IPS-11a (cell line): ENCODE measurements around the gene MUC6.

Experiments
- H3K4me3 ChIP-seq: one replicate; pipeline ENCODE4 v1.5.1; 2013; ENCODE audit warnings: low read depth, low read length, control low read depth

The MUC6 gene

DNA sequence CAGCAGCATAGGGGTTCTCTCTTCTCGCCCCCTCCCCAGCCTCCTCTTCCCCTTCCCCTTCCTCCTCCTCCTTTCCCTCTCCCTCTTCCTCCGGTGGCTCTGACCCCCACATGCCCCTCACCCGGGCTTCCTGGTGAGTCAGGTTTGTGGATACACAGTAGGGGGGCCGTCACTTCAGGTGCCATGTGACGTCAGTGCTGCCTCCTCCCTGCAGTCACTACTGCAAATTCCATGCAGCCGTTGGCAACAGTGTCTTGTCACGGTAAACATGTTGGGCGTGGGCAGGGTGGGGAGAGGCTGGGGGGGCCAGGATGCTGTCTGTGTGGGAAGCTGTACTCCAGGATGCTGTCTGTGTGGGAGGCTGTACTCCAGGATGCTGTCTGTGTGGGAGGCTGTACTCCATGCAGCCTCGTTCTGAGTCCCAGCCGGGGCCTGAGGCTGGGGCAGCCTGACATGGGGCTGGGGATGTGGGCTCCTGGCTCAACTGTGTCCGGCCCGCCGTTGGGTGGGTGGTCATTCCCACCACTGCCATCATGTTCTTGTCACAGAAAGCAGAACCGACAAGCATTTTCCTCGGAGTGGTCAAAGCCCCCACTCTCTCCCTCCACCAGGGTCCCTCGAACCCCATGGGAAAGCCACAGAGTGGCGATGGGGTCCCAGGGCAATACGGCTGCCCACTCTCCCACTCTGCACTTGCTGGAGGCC lies 35.8 kb upstream of the MUC6 start:
- H3K4me3 ChIP-seq = no peak overlapping the region

DNA sequence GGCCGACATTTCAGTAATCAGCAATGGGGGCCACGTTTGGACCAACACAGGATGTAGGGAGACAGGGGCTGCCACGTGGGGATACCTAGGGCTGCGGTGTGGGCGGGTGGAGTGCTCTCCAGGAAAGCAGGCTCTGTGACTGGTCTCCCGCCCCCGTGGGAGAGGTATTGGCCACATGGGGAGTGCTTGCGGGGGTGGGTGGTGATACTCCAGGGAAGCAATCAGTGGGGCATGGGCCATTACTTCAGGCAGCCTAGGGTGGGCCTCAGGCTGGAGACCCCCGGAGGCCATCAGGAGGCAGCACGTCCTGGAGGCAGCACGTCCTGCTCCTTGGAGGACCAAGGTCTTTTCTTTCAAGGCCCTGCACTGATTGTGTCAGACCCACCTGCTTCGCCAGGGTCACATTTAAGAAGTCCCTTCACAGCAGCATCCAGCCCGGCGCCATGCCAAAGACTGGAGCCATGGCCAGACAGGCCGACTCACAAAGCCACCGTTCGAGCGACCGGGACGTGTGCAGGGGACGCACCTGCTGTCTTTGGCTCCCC lies 35.1 kb upstream of the MUC6 start:
- H3K4me3 ChIP-seq = no peak overlapping the region

DNA sequence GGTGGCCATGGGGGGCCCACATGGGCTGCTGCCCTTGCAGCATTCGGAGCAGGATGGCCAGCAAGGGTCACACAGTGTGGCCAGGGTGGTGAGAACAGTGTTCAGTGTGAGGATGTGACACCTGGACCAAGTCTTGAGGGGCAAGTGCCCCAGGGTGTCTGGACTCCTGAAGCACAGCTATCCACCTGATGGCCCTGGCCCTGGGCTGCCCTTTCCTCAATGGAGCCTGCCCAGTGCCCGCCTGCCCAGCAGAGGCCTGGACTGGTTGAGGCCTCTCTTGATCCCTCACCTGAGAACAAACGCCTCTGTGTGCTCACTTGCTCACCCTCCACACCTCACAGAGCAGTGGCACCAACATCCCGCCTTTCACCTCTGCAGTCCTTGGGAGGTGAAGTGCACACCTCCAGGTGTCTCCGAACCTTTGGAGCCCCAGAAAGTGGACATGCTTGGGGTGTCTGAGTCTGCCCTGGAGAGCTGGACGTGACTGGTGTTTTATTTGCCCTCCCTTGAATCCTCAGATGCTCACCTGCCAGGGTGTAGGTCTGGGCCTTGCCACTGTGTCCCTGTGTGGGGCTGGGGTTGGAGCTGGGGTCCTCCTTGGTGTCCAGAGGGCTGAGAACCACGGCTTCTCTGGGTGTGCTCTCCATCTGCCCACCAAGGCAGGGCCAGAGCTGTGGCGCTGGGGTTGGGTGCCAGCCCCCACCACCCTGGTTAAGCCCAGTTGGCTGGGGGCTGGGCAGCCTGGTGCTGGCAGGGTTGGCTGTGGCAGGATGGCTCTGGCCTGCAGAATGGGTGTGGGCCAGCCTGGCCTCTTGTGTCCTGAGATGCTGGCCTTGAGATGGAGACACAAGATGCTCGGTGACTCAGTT lies 34.3 kb upstream of the MUC6 start:
- no peak overlapping the region for H3K4me3 ChIP-seq

DNA sequence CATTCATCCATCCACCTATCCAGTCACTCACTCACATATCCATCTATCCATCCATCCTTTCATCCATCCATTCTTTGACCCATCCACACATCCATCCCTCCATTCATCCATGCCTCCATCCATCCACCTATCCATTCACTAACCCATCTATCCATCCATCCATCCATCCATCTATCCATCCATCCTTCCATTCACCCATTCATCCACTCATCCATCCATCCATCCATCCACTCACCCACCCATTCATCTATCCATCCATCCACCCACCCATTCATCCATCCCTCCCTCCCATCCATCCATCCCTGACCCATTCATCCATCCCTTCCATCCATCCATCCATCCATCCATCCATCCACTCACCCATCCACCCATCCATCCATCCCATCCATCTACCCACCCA lies 33.2 kb upstream of the MUC6 start:
- no peak overlapping the region for H3K4me3 ChIP-seq

DNA sequence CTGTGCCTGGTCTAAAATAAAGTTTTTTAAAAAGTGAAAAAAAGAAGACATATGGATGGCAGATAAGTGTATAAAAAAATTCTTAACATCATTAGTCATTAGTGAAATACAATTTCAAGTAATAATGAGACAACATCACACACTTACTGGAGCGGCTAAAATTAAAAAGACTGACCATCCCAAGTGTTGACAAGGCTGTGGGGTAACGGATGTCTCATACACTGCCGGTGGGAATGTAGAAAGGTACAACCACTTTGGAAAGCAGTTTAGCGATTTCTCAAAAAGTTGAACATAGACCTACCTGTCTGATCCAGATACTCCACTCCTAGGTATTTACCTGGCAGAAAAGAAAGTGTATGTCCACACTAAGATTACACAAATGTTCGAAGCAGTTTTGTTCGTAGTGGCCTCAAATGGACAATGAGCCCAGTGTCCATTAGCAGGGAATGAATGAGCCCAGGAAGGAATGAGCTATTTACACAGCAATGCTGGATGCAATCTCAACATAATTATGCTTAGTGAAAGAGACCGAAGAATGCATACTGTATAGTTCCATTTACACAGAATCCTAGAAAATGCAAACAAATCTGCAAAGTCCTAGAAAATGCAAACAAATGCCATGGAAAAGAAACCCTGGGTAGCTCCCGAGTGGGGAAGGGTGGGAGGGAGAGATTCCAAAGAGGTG lies 31.4 kb upstream of the MUC6 start:
- no peak overlapping the region for H3K4me3 ChIP-seq

DNA sequence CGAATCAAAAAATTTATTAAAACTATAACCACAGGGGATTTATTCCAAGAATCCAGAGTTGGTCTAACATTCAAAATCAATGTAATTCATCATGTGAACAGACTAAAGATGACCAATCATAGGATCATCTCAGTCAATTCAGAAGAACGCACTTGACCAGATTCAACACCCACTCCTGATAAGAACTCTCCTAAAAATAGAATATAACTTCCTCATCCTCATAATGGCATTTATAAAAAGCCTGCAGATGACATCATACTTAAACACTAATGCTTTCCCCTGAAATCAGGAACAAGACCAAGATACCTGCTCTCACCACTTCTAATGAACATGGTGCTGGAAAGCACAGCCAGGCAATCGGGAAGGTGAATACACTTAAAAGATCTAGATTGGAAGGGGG lies 27.6 kb upstream of the MUC6 start:
- no peak overlapping the region for H3K4me3 ChIP-seq

DNA sequence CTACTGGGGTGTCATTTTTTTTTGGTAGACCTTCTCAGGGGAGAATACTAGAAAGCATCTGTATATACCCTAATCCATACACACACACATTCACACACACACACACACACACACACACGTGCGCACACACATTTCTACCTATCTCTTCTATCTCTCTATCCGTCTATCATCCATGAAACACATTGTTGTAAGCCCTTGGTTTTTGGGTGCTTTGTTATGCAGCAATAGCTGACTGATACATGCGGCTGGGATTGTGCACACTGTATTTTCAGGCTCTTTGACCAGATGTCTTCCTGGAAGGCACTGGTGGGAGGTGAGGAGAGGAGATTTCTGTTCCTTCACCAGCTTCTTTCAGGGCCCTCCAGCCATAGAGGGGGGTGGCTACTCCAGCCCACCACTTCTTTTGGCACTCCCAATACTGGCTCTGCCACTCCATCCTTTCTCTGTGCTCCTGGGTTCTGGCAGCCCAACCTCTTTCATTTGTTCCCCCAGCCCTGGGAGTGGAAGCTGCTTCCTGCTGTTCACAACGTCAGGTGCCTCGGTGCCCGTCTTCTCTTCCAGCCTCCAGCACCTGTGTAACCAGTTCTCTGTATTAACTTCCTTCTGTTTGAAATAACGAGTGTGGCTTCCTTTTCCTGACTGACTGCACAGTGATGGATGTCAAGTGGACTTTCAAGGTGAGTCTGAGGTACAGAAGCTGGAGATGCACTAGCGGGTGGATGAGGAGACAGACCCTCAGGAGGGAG lies 25.7 kb upstream of the MUC6 start:
- no peak overlapping the region for H3K4me3 ChIP-seq

DNA sequence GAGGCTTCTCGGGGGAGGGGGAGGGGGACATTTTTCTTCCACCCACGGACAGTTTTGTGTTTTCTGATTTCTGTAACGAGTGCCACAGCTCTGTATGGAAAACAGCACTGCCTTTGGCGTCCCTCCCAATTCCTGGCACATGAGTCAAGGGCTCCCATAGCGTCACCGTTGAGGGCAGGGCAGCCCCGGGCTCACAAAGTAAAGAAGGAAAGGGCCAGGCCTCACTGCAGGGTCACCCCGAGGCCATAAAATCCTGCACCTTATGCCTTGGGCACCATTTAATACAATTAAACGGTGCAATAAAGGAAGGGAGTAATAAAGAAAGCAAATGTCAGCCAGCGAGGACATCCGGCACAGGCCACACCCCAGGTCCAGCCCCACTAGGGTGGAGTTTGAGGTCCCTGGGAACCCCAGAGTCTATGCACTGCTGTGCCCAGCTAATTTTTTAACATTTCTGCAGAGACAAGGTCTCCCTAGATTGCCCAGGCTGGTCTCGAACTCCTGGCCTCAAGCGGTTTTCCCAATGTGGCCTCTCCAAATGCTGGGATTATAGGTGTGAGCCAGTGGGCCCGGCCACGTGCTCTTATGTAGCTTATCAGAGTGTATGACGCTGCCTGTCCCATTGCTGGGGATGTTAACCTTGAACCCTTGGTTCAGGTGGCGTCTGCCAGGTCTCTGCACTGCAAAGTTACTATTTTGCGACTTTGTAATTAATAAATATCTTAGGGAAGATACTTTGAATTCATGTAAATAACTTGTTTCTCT lies 24.5 kb upstream of the MUC6 start:
- no peak overlapping the region for H3K4me3 ChIP-seq

DNA sequence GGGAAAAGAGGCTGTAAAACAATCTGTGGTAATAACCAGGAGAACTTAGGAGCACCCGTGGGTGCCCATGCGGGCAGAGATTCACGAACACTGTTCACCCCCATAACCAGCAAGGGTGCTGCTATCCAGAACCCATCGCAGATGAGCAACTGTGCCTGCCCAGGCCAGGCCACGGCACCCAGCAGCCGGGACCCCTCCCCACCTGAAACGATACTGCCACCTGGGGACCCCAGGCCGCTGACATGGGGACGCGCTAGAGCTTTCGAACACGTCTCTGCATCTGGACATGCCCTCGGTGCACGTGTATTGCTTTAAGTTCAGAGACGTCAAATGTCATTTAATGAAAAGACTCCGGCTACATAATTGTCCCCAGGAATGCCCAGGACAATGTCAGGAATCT lies 23.9 kb upstream of the MUC6 start:
- no peak overlapping the region for H3K4me3 ChIP-seq

DNA sequence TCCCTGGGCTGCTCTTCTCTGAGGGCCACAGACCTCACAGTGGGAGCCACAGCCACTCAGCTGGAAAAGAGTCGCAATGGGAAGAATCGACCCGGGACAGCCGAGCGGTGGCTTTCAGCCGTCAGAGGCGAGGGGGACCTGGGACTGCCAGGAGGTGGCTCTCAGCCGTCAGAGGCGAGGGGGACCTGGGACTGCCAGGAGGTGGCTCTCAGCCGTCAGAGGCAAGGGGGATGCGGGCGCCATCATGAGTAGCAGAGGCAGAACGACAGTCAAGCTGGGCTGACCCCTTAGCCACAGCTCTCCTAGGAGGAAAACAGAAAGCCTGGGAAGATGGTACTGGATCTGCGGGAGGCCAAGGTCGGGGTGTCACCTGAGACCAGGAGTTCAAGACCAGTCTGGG lies 23.2 kb upstream of the MUC6 start:
- H3K4me3 ChIP-seq = no peak overlapping the region

DNA sequence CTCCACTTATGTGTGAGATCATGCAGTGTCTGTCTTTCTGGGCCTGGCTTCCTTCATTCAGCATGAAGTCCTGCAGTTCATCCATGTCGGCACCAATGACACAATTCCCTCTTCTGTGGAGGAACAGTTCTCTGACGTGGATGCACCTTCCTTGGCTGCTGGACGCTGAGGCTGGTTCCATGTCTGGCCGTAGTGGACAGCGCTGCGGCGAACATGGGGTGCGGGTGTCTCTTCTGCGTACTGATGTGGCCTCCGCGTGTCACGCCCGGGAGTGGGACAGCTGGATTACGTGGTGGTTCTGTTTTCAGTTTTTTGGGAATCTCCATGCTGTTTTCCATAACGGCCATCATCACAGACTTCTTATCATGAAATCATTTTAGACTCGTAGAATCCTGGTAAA lies 21.3 kb upstream of the MUC6 start:
- H3K4me3 ChIP-seq = no peak overlapping the region

DNA sequence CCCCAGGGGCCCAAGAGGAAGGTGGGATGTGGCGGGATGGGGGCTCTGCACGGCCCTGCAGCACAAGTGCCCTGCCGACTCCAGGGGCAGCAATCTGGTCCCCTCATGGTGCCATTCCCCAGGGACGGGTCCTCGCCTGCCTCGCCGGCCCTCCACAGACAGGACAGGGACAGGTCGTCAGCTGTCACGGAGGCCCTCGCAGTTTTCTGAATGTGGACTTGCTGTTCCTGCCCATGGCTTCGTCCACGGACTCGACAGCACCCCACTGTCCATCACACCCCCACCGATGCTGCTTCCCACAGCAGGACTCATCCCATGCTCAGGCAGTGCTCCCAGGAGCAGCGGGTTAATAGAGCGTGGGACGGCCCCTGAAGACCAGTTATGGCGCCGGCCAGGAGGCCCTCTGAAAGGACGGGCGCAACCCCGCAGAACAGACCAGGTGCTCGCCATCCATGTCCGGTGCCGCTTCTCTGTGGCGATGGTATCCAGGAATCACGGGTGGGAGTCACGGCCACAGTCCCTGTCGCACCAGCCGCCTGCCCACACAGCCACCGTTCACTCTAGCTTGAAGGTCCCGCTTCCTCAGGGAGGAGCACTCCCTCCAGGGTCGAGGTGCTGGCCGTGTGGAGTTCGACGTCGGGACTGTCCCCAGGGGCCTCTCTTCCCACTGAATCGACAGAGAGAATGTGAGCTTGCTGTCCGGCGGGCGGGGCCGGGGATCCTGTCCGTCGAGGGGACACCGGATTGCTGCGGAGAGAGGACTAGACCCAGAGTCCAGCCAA lies 19.7 kb upstream of the MUC6 start:
- no peak overlapping the region for H3K4me3 ChIP-seq

DNA sequence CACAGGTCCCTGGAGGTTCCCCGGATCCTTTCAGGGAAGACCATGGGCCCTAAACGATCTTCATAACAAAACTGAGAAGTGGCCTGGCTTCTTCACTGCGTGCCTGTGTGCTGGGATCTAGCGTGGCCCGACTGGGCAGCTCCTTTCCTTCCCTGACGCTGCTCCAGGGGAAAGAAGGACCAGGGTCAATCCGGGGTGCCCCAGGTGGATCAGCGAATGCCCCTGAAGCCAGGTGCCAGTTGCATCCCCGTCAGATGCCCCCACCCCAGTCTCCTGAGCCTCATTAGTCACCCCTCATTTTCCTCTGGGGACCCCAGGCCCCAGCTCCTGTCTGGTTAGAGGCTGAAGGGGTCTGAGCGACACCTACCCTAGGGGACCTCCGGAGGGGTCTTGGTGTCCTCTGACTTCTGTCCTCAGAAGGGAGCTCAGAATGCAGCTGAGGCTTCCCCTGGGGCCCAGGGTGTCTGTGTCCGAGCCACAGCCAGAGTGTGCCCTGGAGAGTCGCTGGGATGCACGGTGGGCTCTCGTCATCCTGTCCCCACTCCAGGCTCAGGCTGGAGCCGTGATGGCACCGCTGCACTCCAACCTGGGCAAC lies 18.7 kb upstream of the MUC6 start:
- H3K4me3 ChIP-seq = no peak overlapping the region

DNA sequence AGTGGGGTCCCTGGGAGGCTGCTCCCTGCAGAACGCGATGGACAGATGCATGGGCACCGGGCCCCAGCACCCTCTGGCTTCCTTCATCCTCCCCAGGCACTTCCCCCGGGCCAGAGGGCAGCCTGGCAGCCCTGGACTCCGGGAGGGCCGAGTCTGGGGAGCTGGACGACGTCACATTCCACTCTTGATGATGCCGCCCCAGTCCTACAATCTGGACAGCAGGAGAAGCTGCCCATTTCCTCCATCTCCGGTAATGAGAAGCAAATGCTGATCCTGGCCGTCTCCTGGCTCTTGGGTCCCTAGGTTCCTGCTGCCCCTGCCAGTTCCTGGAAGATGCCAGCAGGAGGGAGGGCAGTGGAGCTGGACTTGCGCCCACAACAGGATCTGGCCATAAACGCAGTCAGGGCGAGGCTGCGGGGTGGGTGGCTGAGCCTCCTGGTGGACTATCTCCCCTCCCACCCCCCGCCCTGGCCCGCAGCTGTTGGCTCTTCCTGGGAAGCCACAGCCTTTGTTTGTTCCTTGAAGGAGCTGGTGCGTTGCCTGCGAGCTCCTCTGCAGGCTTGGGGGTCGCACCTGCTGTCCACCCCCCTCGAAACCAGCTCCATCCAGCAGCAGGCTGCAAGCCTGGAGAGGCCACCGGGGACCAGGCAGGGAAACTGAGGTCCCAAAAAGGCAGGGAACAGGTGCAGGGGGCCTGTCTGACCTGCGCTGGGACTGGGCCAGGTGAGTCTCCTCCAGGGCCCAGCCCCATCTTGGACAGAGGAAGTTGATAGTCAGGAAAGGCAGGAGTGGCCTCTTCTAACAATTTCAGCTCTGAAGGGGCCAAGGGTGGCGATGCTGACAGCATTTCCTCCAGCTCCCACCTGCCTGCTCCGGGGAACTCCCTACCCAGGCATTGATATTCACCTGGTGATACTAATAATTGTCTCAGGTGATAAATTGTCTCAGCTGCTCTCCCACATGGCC lies 17.9 kb upstream of the MUC6 start:
- no peak overlapping the region for H3K4me3 ChIP-seq

DNA sequence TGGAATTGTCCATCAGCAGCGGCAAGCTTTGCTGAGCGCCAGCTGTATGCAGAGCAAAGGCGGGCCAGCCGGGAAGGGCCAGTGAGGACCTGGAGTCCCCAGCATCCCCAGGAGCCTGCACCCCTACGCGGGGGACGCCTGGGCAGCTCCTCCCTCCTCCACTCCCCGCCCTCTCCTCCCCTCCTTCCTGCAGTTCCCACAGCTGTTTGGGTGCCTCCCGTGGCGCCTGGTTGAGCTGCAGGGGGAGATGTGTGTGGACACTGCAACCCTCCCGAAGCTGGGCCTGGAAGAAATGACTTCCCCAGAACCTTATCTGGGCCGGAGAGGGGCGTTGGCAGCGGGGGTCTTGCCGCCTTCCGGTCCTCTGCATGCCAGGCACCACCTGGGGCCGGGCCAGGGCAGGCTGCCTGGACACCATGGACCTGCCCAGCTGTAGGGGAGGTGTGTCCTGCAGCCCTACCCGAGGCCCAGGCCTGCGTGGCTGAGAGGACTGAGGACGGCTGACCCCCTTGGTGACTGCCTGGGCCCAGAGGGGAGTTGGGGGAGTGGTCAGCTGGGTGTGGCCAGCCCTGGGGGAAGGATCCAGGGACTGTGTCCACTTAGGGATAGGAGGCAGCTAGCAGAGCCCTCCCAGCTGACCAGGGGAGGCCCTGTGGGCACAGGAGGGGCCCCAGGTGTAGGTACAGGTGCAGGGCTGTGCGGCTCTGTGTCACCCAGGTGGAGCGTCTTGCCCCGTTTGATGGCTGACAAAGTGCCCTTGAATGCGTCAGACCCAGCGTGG lies 16.8 kb upstream of the MUC6 start:
- no peak overlapping the region for H3K4me3 ChIP-seq

DNA sequence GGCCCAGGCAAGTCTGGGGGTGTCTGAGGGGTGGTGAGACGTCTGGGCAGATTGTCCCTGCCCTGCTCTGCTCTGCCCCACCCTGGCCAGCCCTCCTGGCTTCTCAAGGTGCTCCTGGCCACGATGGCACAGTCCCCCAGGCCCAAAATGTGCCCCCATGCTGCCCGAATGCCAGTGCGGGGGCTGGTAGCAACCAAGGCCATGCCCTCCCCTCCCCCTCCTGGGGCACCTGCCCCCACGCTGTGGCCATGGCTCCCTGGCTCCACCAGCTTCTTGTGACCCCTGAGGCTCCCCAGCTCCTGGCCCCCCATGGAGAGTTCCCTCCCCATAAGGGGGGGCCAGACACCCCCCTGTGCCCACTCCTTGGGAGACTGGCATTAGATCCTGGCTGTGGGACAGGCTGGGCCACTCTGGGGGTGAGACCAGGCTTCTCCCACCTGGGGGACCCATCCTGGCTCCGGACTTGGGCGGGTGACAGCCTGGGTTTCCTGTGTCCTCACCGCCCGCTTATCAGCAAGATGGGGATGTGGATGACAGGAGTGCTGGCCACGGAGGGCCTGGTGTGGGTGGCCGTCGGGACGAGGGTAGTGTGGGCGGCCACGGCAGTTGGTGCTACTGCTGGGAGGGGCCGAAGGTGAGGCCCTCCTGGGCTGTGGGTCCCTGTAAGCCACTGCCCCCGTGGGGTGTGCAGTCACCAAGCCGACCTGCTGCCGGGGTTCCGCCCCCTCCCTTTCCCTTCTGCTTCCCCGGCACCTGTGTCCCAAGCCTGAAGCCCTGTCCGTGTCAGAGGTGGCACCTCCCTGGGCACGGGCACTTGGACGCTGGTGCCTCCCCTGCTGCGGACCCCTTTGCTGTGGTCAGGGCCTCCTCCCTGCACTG lies 15.9 kb upstream of the MUC6 start:
- H3K4me3 ChIP-seq = no peak overlapping the region
